PC-9 (cell line): Measurements from ENCODE around the gene ALG6. TPM values are rescaled to one million over a fixed set of nuclear protein-coding genes. Genes with fewer than 3 reads are reported as not detected.

ENCODE experiments used
- BruUV-seq: library from RNA; stranded (reverse); fragments of 400-500 nt; replicated peaks from 2 replicates; lab custom pipeline; 2021; lab: Mats Ljungman, UMichigan
- CTCF ChIA-PET: fragments of 300-600 bp; sonication (Branson Sonifier 250); formaldehyde crosslinking; loops from one replicate; lab custom pipeline; 2022; ENCODE audit warnings: antibody characterized with exemption; lab: Charles Lee
- POLR2A ChIA-PET: fragments of 300-600 bp; sonication (Branson Sonifier 250); formaldehyde crosslinking; loops from one replicate; lab custom pipeline; 2022; ENCODE audit warnings: antibody characterized with exemption; ENCODE audit not compliant: unreplicated experiment; lab: Charles Lee
- DNase-seq, 2 experiments: peaks; one replicate each; pipeline versions ENCODE4 v3.0.0 to v3.0.0-alpha.2; 2015 to 2022; ENCODE audit warnings: mixed read lengths in 1 of 2
- H2AFZ ChIP-seq: fragments of 200-600 bp; sonication (generic); 2 replicates; pipeline ENCODE4 v1.8.1; 2017; ENCODE audit warnings: antibody characterized with exemption
- H3F3A ChIP-seq: fragments of 200-600 bp; sonication (generic); 2 replicates; pipeline ENCODE4 v1.8.1; 2017; ENCODE audit warnings: antibody characterized with exemption, mild to moderate bottlenecking, low read depth; ENCODE audit not compliant: insufficient read depth
- H3K27ac ChIP-seq: fragments of 200-600 bp; sonication (generic); 2 replicates; pipeline ENCODE4 v1.6.1; 2016; ENCODE audit warnings: mixed run types
- H3K27me3 ChIP-seq: fragments of 200-600 bp; sonication (generic); 2 replicates; pipeline ENCODE4 v1.6.1; 2016; ENCODE audit warnings: low read depth, mixed run types; ENCODE audit not compliant: insufficient read depth
- H3K36me3 ChIP-seq: fragments of 200-600 bp; sonication (generic); 2 replicates; pipeline ENCODE4 v1.6.1; 2016; ENCODE audit warnings: low read depth, mixed run types
- H3K4me1 ChIP-seq: fragments of 200-600 bp; sonication (generic); replicated peaks from 2 replicates; pipeline ENCODE4 v1.6.1; 2016; ENCODE audit warnings: mixed run types; ENCODE audit not compliant: insufficient read depth
- H3K4me2 ChIP-seq: fragments of 200-600 bp; sonication (generic); 2 replicates; pipeline ENCODE4 v1.6.1; 2017; ENCODE audit warnings: mixed run types
- H3K4me3 ChIP-seq: fragments of 200-600 bp; sonication (generic); 2 replicates; pipeline ENCODE4 v1.6.1; 2016; ENCODE audit warnings: mixed run types
- H3K79me2 ChIP-seq: fragments of 200-600 bp; sonication (generic); 2 replicates; pipeline ENCODE4 v1.6.1; 2017; ENCODE audit warnings: low read depth, mixed run types
- H3K9me2 ChIP-seq: fragments of 200-600 bp; sonication (generic); 2 replicates; pipeline ENCODE4 v1.8.1; 2017; ENCODE audit warnings: mild to moderate bottlenecking; ENCODE audit not compliant: insufficient read depth
- H3K9me3 ChIP-seq: fragments of 200-600 bp; sonication (generic); 2 replicates; pipeline ENCODE4 v1.8.1; 2016; ENCODE audit warnings: low read depth; ENCODE audit not compliant: insufficient read depth
- H4K20me1 ChIP-seq: fragments of 200-600 bp; sonication (generic); 2 replicates; pipeline ENCODE4 v1.8.1; 2017; ENCODE audit not compliant: insufficient read depth
- CTCF ChIP-seq: fragments of 200-600 bp; sonication (generic); conservative IDR thresholded peaks from 2 replicates; pipeline ENCODE4 v1.6.1; 2017; ENCODE audit warnings: mixed run types, antibody characterized with exemption, mild to moderate bottlenecking, moderate library complexity
- EZH2 ChIP-seq: fragments of 200-600 bp; sonication (generic); IDR thresholded peaks from 2 replicates; pipeline ENCODE4 v1.8.0; 2017; ENCODE audit warnings: antibody characterized with exemption, low read depth
- intact Hi-C: fragments of 100-400 bp; cut with micrococcal nuclease; formaldehyde crosslinking; loops from one replicate; pipeline ENCODE4 v1.10.0; 2022; ENCODE audit not compliant: unreplicated experiment
- total RNA-seq: library from RNA; stranded (reverse); gene quantifications from 2 replicates; pipeline ENCODE4 v1.2.3, GENCODE V29; 2021

The ALG6 gene
- total RNA-seq, 1 experiment from 2014 or later = 14.7 TPM

- Histone ChIP-seq H3K4me1 (no peaks in the 10 kb centered on the region), H3K79me2 (no peaks in the 10 kb centered on the region), H3K4me2 (no peak overlapping the region), H3K36me3 (no peaks in the 10 kb centered on the region), H3K27ac (no peak overlapping the region), H3K9me3 (no peaks in the 10 kb centered on the region), H3F3A (no peaks in the 10 kb centered on the region), H4K20me1 (no peaks in the 10 kb centered on the region), H3K27me3 (peaks cover 1% of the 10 kb centered on the region; the same call in 1 of the 2 replicates), H3K4me3 (no peak overlapping the region), H3K9me2 (no peaks in the 10 kb centered on the region), H2AFZ (no peak overlapping the region)
- intact Hi-C loops = no loop called here
- no peak for DNase-seq
- no peak for TF ChIP-seq EZH2
- TF ChIP-seq CTCF = no peak
- no TSS peak for BruUV-seq
- CTCF ChIA-PET = no interaction called here
- POLR2A ChIA-PET = no interaction called here
Observed at GRCh38 chr1:63325279-63325985, 42.0 kb upstream of the ALG6 start.

GRCh38 chr1:63326106-63326472 lies 41.3 kb upstream of the ALG6 start:
- H3K4me3 ChIP-seq = no peak overlapping the region
- H3K9me3 ChIP-seq = no peaks in the 10 kb centered on the region
- no peak overlapping the region for H2AFZ ChIP-seq
- no peaks in the 10 kb centered on the region for H3K79me2 ChIP-seq
- peaks cover 4% of the 10 kb centered on the region; the same call in 1 of the 2 replicates for H3K27me3 ChIP-seq
- TF ChIP-seq EZH2 (no peak), CTCF (no peak)
- no peaks in the 10 kb centered on the region for H3K36me3 ChIP-seq
- no peaks in the 10 kb centered on the region for H3K4me1 ChIP-seq
- H4K20me1 ChIP-seq = no peaks in the 10 kb centered on the region
- POLR2A ChIA-PET = no interaction called here
- BruUV-seq = no TSS peak
- DNase-seq = no peak
- intact Hi-C loops = no loop called here
- H3K9me2 ChIP-seq = no peaks in the 10 kb centered on the region
- no peak overlapping the region for H3K4me2 ChIP-seq
- CTCF ChIA-PET = no interaction called here
- no peaks in the 10 kb centered on the region for H3F3A ChIP-seq
- H3K27ac ChIP-seq = no peak overlapping the region

- TF ChIP-seq CTCF (no peak), EZH2 (no peak)
- intact Hi-C loops = no loop called here
- Histone ChIP-seq H2AFZ (no peak overlapping the region), H3K36me3 (no peaks in the 10 kb centered on the region), H3F3A (no peaks in the 10 kb centered on the region), H3K9me3 (no peaks in the 10 kb centered on the region), H3K4me1 (no peaks in the 10 kb centered on the region), H4K20me1 (no peaks in the 10 kb centered on the region), H3K4me2 (no peak overlapping the region; the same call in 1 of the 2 replicates), H3K27ac (no peak overlapping the region), H3K9me2 (peaks cover 1% of the 10 kb centered on the region; the same call in 1 of the 2 replicates), H3K4me3 (no peak overlapping the region), H3K79me2 (no peaks in the 10 kb centered on the region), H3K27me3 (peaks cover 6% of the 10 kb centered on the region; the same call in 1 of the 2 replicates)
- no peak for DNase-seq
- CTCF ChIA-PET = no interaction called here
- no TSS peak for BruUV-seq
- POLR2A ChIA-PET = no interaction called here
Observed at GRCh38 chr1:63326473-63327380, 40.7 kb upstream of the ALG6 start.
